Mesenchymal stem cell (in vitro differentiated cells and primary cell): ENCODE results near the gene GABBR2.

Source experiments
- DNase-seq: peaks from one replicate; pipeline ENCODE4 v3.0.0-alpha.2; 2013
- H2AFZ ChIP-seq: one replicate; pipeline ENCODE4 v1.6.1; 2013; ENCODE audit warnings: low read depth, mild to moderate bottlenecking, control low read depth, inconsistent platforms, low read length, moderate library complexity
- H2AK5ac ChIP-seq: 2 replicates; pipeline ENCODE4 v1.6.1; 2013; ENCODE audit warnings: low read length, moderate library complexity, mild to moderate bottlenecking, inconsistent platforms; ENCODE audit not compliant: severe bottlenecking
- H2BK120ac ChIP-seq: one replicate; pipeline ENCODE4 v1.6.1; 2013; ENCODE audit warnings: low read depth, mild to moderate bottlenecking, inconsistent platforms, low read length, moderate library complexity
- H2BK12ac ChIP-seq, 2 experiments: one replicate each; pipeline ENCODE4 v1.6.1; 2013; ENCODE audit warnings: inconsistent platforms in 2 of 2, low read length in 2 of 2, mild to moderate bottlenecking in 2 of 2, moderate library complexity in 2 of 2, control low read depth in 1 of 2
- H2BK15ac ChIP-seq: one replicate; pipeline ENCODE4 v1.6.1; 2013; ENCODE audit warnings: mild to moderate bottlenecking, low read depth, inconsistent platforms; ENCODE audit not compliant: poor library complexity, severe bottlenecking
- H2BK5ac ChIP-seq: 2 replicates; pipeline ENCODE4 v1.6.1; 2013; ENCODE audit warnings: low read depth, mild to moderate bottlenecking, low read length, control low read depth, inconsistent platforms; ENCODE audit not compliant: poor library complexity, severe bottlenecking
- H3K14ac ChIP-seq, 2 experiments: one replicate each; pipeline ENCODE4 v1.6.1; 2013; ENCODE audit warnings: inconsistent platforms in 2 of 2, low read length in 2 of 2, control low read depth in 1 of 2, mild to moderate bottlenecking in 1 of 2, moderate library complexity in 1 of 2
- H3K18ac ChIP-seq, 2 experiments: one replicate each; pipeline ENCODE4 v1.6.1; 2013; ENCODE audit warnings: inconsistent platforms in 2 of 2, low read length in 2 of 2, control low read depth in 1 of 2, low read depth in 1 of 2, mild to moderate bottlenecking in 1 of 2
- H3K23ac ChIP-seq, 2 experiments: one replicate each; pipeline ENCODE4 v1.6.1; 2013; ENCODE audit warnings: inconsistent platforms in 2 of 2, low read length in 2 of 2, mild to moderate bottlenecking in 2 of 2, moderate library complexity in 2 of 2, control low read depth in 1 of 2
- H3K27ac ChIP-seq: 2 replicates; pipeline ENCODE4 v1.5.1; 2013; ENCODE audit warnings: mild to moderate bottlenecking, moderate library complexity, low read length, control low read depth, inconsistent platforms; ENCODE audit not compliant: poor library complexity, severe bottlenecking
- H3K27me3 ChIP-seq, 2 experiments: 2 replicates each; pipeline versions ENCODE4 v1.6.1 to v1.7.0; 2013; ENCODE audit warnings: low read length in 2 of 2, mild to moderate bottlenecking in 2 of 2, moderate library complexity in 2 of 2, control low read depth in 1 of 2, inconsistent platforms in 1 of 2; ENCODE audit not compliant: control insufficient read depth in 1 of 2, insufficient read depth in 1 of 2
- H3K36me3 ChIP-seq, 2 experiments: 2 replicates each; pipeline versions ENCODE4 v1.6.1 to v1.7.0; 2013; ENCODE audit warnings: low read length in 2 of 2, control low read depth in 1 of 2, inconsistent platforms in 1 of 2, low read depth in 1 of 2, mild to moderate bottlenecking in 1 of 2; ENCODE audit not compliant: insufficient read depth in 2 of 2, control insufficient read depth in 1 of 2
- H3K4ac ChIP-seq, 2 experiments: one replicate each; pipeline ENCODE4 v1.6.1; 2013; ENCODE audit warnings: inconsistent platforms in 2 of 2, low read length in 2 of 2, mild to moderate bottlenecking in 2 of 2, moderate library complexity in 2 of 2, control low read depth in 1 of 2, low read depth in 1 of 2
- H3K4me1 ChIP-seq: 2 replicates; pipeline ENCODE4 v1.6.1; 2013; ENCODE audit warnings: low read depth, low read length, control low read depth; ENCODE audit not compliant: control insufficient read depth, insufficient read depth
- H3K4me2 ChIP-seq: 2 replicates; pipeline ENCODE4 v1.6.1; 2013; ENCODE audit warnings: low read length, mild to moderate bottlenecking, inconsistent platforms; ENCODE audit not compliant: poor library complexity, severe bottlenecking
- H3K4me3 ChIP-seq, 2 experiments: 2 replicates each; pipeline versions ENCODE4 v1.5.1 to v1.7.0; 2013; ENCODE audit warnings: low read length in 2 of 2, mild to moderate bottlenecking in 2 of 2, control low read depth in 1 of 2, low read depth in 1 of 2; ENCODE audit not compliant: insufficient read depth in 1 of 2
- H3K79me1 ChIP-seq: replicated peaks from 2 replicates; pipeline ENCODE4 v1.6.1; 2013; ENCODE audit warnings: mild to moderate bottlenecking, control low read depth, low read length, inconsistent platforms; ENCODE audit not compliant: poor library complexity, severe bottlenecking
- H3K9ac ChIP-seq: 2 replicates; pipeline ENCODE4 v1.7.0; 2013; ENCODE audit warnings: mild to moderate bottlenecking, low read length, moderate library complexity
- H3K9me3 ChIP-seq: 2 replicates; pipeline ENCODE4 v1.7.0; 2013; ENCODE audit warnings: mild to moderate bottlenecking, low read length; ENCODE audit not compliant: control insufficient read depth
- H4K8ac ChIP-seq: one replicate; pipeline ENCODE4 v1.6.1; 2013; ENCODE audit warnings: inconsistent platforms, mild to moderate bottlenecking, low read length, moderate library complexity
- H4K91ac ChIP-seq: one replicate; pipeline ENCODE4 v1.6.1; 2013; ENCODE audit warnings: mild to moderate bottlenecking, low read length, inconsistent platforms
- WGBS: methylation state at CpG from one replicate; pipeline ENCODE4 v1.1.7; 2013; ENCODE audit warnings: mixed read lengths; 5-methylcytosine and 5-hydroxymethylcytosine counted together

Gene GABBR2

DNA sequence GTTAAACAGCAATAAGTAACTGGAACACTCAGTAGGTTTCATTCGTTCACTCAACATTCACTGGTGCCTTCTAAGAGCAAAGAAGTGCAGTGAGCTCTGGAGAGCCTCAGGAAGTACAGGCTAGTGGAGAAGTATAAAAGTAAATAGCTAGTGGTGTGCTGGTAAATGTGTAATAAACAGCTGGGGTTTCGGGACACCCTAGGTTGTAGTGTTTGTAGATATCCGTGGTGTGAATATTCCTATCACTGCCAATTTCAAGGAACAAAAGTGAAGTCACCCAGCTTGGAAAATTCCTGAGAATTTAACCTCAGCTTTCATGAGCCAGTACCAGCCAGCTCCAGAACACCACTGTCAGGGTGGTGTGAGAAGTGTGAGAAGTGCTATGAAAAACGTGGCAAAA, 75.9 kb downstream of the GABBR2 start:
- Histone ChIP-seq H4K8ac (no peak overlapping the region), H3K18ac (no peak overlapping the region), H3K4me1 (no peaks in the 10 kb centered on the region), H3K23ac (no peak overlapping the region), H3K4me3 (no peak overlapping the region), H2BK5ac (no peak overlapping the region), H3K4me2 (no peak overlapping the region), H3K27ac (no peak overlapping the region), H2BK12ac (no peak overlapping the region), H3K36me3 (no peaks in the 10 kb centered on the region), H2AFZ (no peak overlapping the region), H3K9me3 (no peaks in the 10 kb centered on the region), H2AK5ac (no peak overlapping the region), H3K9ac (no peak overlapping the region), H3K4ac (no peak overlapping the region), H3K27me3 (peaks cover 3 to 5% of the 10 kb centered on the region in 2 experiments), H3K14ac (no peak overlapping the region), H2BK120ac (no peak overlapping the region), H4K91ac (no peak overlapping the region), H3K79me1 (no peaks in the 10 kb centered on the region), H2BK15ac (no peak overlapping the region)
- no peak for DNase-seq
- 91% methylated on average over 2 of the region's 4 CpGs for WGBS

DNA sequence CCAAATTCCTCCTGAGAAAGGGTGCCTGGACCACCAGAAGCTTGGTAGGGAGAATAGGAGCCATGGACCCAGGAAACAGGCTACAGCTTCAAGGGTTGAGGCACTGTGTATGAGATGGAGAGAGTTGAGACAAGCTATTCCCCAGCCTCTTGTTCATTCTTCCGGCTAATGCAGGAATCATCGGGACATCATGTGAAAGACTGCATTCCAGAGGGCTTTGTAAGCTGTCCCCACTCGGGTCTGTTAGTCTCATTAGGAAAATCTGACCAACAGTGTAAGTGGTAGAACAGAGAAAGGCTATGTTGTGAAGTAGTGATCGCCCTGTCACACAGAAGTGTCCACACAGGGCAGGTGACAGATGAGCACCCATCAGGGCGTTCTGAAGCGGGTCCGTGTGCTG, 81.4 kb downstream of the GABBR2 start:
- Histone ChIP-seq H3K36me3 (no peaks in the 10 kb centered on the region), H4K91ac (no peak overlapping the region), H3K14ac (no peak overlapping the region), H3K4ac (no peak overlapping the region), H3K27me3 (peaks cover 19 to 20% of the 10 kb centered on the region in 2 experiments), H3K4me2 (no peak overlapping the region), H3K79me1 (no peaks in the 10 kb centered on the region), H3K18ac (no peak overlapping the region), H3K9me3 (no peaks in the 10 kb centered on the region), H2AFZ (no peak overlapping the region), H2BK5ac (no peak overlapping the region), H2BK15ac (no peak overlapping the region), H3K4me1 (no peaks in the 10 kb centered on the region), H3K4me3 (no peak overlapping the region), H3K23ac (peak overlapping the region in 1 of 2 experiments; percentile 73), H4K8ac (no peak overlapping the region), H3K27ac (no peak overlapping the region), H2BK120ac (no peak overlapping the region), H2AK5ac (no peak overlapping the region), H3K9ac (no peak overlapping the region), H2BK12ac (no peak overlapping the region)
- DNase-seq, result peak; percentile 9
- 72% methylated on average over 7 of the region's 7 CpGs for WGBS

GRCh38 chr9:98625728-98626127, 83.0 kb downstream of the GABBR2 start:
- Histone ChIP-seq H2BK120ac (no peak overlapping the region), H3K14ac (no peak overlapping the region), H2BK5ac (no peak overlapping the region), H2BK12ac (no peak overlapping the region), H3K4me3 (no peak overlapping the region), H4K91ac (no peak overlapping the region), H3K4me2 (no peak overlapping the region), H3K9me3 (no peaks in the 10 kb centered on the region), H2BK15ac (no peak overlapping the region), H3K4ac (no peak overlapping the region), H3K36me3 (no peaks in the 10 kb centered on the region), H2AK5ac (no peak overlapping the region), H2AFZ (no peak overlapping the region), H3K79me1 (no peaks in the 10 kb centered on the region), H4K8ac (no peak overlapping the region), H3K27me3 (peaks cover 22 to 23% of the 10 kb centered on the region in 2 experiments), H3K9ac (no peak overlapping the region), H3K27ac (no peak overlapping the region), H3K18ac (no peak overlapping the region), H3K23ac (no peak overlapping the region), H3K4me1 (no peaks in the 10 kb centered on the region)
- WGBS, result 85% methylated on average over 5 of the region's 5 CpGs
- DNase-seq, result no peak

DNA sequence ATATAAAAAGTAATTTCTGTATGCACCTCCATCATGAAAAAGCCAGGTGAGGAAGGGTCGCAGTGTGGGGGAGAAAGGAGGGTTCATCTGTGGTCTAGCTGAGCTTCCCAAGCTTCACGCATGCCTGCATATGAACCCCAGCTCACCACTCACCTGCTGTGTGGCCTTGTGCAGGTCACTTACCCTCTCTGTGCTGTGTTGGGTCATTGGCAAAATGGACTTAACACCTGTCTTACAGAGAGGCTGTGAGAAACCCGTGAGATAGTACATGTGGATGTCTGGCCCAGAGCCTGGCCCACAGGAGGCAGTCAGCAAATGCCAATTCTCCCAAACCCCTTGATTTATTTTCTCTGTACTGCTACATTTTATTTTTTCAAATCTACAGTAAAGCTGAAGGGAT, 88.9 kb downstream of the GABBR2 start:
- Histone ChIP-seq H4K8ac (peak overlapping the region; percentile 2), H3K79me1 (no peaks in the 10 kb centered on the region)
- 93% methylated on average over 3 of the region's 3 CpGs for WGBS

More for the DNA sequence above, 88.9 kb downstream of the GABBR2 start:
- Histone ChIP-seq H2BK5ac (no peak overlapping the region), H2AFZ (no peak overlapping the region), H4K91ac (no peak overlapping the region), H3K14ac (peak overlapping the region in 1 of 2 experiments; percentile 63), H2BK120ac (no peak overlapping the region), H3K23ac (no peak overlapping the region), H3K4ac (no peak overlapping the region), H3K36me3 (no peaks in the 10 kb centered on the region), H2BK15ac (no peak overlapping the region), H3K4me2 (no peak overlapping the region), H2BK12ac (no peak overlapping the region), H3K4me1 (no peaks in the 10 kb centered on the region), H3K18ac (no peak overlapping the region), H3K4me3 (no peak overlapping the region), H3K27ac (no peak overlapping the region), H3K9ac (no peak overlapping the region), H2AK5ac (no peak overlapping the region), H3K27me3 (peaks cover 28 to 39% of the 10 kb centered on the region in 2 experiments), H3K9me3 (no peaks in the 10 kb centered on the region)
- DNase-seq, result no peak
